ENCODE data around the gene VWA5B2.
"Not testable (repeated sequence)": the region's sequence is repeated elsewhere in the genome, so short reads cannot be mapped to it uniquely, and the experiment has no call there.

The VWA5B2 gene

DNA sequence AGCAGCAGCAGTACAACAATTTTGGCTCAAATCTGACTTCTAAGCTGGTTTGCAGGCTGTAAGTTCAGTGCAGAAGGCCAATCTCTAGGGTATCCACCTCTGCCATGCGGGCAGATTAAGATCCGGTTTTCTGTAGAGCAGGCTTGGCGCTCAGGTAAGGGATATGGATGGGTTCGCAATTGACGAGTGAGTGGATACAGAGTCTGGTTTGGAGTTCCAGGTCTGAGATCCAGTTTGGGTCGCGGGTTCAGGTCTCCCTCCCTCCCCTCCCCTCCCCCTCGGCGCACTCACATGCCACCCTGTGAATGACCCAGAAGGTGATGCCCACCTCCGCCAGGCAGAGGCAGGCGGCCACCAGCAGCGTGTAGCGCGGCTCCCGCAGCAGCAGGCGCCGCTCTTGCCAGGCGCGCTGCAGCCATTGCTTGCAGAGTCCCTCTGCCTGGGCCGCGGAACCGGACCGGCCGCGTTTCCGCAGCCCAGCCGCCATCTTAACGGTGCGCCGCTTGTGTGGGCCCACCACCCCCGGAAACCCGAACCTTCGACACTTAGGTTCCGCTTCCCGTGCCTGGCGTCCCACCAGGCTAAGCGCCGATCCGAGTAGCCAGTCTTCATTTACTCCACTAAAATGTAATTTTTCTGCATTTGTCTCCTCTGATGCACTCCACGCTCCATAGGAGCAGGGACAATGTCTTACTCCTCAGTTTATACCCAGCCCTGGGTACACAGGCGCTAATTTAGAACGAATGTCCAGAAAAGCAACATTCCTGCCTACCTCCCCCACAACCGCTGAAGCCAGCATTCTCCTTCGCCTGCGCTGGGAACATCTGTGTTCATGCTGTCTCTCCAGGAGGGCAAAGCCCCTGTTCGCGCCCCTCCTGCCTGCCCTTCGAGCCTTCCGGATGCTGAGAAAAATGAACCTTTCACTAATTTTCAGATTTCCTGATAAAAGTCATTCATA is 19.3 kb downstream of the VWA5B2 start, which contains the start of gene ALG3:
Gene ALG3 (minus strand): TSS at position 509 of the 958 bp plus-strand sequence. CDS start 22 bp downstream, at position 487.
- peak; percentile 92 for DNase-seq

DNA sequence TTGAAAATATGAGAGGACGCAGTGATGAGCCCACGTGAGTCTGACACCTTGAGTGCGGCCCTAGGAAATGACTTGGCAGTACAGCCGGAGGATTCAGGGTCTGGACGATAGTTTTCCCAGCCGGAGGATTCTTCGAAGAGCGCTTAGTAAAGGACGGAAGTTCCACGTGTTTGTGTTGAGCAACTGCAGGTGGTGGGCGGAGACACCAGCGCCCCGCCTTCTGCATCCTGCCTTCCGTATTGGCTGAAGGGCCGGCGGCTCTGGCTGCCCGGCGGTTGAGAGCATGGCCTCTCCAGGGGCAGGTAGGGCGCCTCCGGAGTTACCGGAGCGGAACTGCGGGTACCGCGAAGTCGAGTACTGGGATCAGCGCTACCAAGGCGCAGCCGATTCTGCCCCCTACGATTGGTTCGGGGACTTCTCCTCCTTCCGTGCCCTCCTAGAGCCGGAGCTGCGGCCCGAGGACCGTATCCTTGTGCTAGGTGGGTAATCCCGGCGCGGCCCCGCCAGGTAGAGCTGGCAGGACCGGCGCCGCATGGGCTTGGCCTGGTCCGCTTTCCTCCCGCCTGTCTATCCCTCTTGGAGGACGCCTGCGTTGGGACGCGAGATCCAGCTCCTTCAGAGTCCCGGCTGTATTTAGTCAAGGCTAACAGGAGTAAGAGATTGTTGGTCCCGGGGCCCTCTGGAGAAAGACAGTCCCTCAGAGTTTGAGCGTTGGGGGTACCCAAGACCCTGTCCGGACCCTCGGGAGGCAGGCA is 20.2 kb downstream of the VWA5B2 start, which contains the start of gene EEF1AKMT4:
Gene EEF1AKMT4 (plus strand): TSS at position 261 of the 755 bp plus-strand sequence. CDS start 23 bp downstream, at position 284.
- peak; percentile 100 for DNase-seq

DNA sequence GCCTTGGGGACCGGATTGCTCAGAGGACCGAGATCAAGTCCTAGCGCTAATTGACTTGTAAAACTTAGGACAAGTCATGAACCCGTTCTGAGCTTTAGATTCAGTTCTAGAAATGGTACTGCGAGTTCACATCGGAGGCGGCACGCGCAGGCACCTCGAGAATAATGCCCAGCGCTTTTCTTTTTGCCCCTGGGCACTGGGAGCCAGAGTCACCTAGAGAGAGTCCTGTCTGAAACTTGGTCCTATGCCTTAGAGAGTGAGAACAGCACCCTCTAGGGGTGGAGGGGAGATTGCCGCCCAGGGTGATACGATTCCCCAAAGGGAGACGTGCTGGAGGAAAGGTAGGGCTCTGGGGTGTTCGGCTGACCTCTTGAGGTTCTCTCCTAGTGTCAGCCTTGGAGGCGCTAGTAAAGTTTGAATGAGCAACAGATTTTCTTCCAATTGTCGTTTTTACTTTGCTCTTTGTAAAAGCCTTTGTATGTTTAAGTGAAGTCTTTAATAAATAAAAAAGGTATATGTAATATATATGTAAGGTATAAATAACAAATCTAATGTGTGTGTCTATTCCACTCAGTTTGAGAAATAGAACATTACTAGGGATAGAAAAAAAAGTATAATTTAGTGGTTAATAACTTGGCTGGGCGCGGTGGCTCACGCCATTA is 20.9 kb downstream of the VWA5B2 start:
- DNase-seq: peak; percentile 94

GRCh38 chr3:184255291-184256039 is 26.1 kb downstream of the VWA5B2 start:
- no peak for DNase-seq

- DNase-seq: no peak
Observed at GRCh38 chr3:184257083-184257915, 27.9 kb downstream of the VWA5B2 start.

- DNase-seq: no peak
Observed at GRCh38 chr3:184258926-184259325, 29.5 kb downstream of the VWA5B2 start.

DNA sequence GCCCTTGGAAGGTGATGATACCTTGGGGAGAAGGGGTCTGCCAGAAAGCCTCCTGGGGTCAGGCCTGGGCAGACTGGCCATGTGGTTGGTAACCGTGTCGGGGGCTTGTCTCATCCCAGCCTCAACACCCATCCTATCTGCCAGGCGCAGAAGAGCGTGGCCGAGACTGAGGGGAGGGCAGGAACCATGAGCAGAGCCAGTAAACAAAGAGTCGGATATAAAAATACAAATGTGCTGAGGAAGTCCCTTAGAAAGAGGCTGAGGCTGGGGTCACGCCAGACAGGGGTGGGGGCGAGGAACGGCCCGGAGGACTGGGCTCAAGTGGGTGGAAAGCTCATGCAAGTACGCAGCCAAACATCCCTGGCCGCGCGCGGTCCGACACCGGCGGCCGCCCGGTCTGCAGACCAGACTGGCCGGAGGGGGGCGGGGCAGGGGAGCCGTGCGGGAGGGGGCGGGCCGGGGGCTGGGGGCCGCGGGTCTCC is 30.1 kb downstream of the VWA5B2 start:
- no peak for DNase-seq

GRCh38 chr3:184259878-184260723 is 30.7 kb downstream of the VWA5B2 start:
- DNase-seq: no peak

GRCh38 chr3:184260724-184261269 is 31.4 kb downstream of the VWA5B2 start:
- peak; percentile 33 for DNase-seq

GRCh38 chr3:184261270-184261853 is 32.0 kb downstream of the VWA5B2 start, which contains the start of gene CAMK2N2:
Gene CAMK2N2, minus strand, starts transcription at chr3:184261553. Its CDS starts 268 bp downstream, at chr3:184261285.
- peak; percentile 96 for DNase-seq

DNA sequence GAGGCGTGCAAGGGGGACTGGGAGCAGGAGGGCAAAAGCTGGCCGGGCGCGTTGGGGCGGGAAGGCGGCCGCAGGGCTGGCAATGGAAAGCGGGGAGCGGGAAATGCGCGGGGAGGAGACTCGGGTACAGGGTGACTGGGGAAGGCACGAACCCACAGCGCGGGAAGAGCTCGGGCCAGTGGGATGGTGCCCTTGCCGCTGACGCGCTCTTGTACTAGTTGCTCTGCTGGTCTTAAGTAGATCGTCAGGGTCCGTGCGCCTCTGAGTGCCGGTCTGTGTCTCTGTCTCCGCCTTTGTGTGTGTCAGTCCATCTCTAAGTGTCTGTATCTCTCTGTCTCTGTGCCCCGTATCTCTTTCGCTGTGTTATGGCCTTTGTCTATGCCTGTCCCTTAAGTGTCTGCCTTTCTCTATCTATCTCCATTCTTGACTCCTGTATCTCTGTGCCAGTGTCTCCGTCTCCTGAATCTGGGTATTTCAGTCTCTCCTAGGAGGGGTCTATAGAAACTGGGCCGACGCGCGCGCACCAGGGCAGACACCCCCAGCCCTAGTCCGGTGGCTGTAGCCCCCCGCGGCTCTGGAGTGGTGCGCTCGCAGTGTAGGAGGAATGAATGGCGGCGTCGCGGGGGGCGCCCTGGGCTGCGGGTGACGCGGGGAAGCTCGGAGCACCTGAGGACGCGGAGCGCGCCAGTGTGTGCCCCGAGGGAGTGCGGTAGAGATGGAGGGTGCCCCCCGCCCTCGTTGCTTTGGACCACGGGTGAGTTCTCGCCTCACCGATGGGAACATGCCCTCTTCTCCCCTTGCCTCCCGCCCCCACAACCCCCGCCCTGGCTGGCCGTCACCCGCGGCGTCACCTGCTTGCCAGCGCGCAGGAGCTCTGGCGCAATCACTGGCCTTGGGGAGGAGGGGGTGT is 32.7 kb downstream of the VWA5B2 start:
- DNase-seq: peak; percentile 89

GRCh38 chr3:184262764-184263179 is 33.4 kb downstream of the VWA5B2 start:
- no peak for DNase-seq

DNA sequence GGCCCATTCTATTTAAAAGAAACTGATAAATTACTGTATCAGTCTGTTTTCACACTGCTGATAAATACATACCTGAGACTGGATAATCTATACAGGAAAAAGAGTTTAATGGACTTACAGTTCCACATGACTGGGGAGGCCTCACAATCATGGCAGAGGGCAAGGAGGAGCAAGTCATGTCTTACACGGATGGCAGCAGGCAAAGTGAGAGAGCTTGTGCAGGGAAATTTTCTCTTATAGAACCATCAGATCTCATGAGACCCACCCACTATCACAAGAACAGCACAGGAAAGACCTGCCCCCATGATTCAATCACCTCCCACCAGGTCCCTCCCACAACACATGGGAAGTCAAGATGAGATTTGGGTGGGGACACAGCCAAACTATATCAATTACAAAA is 37.9 kb downstream of the VWA5B2 start:
- not testable (repeated sequence) for DNase-seq

- DNase-seq: no peak
Observed at GRCh38 chr3:184272269-184272668, 42.9 kb downstream of the VWA5B2 start.

- no peak for DNase-seq
Observed at GRCh38 chr3:184275381-184275701, 46.0 kb downstream of the VWA5B2 start.

DNA sequence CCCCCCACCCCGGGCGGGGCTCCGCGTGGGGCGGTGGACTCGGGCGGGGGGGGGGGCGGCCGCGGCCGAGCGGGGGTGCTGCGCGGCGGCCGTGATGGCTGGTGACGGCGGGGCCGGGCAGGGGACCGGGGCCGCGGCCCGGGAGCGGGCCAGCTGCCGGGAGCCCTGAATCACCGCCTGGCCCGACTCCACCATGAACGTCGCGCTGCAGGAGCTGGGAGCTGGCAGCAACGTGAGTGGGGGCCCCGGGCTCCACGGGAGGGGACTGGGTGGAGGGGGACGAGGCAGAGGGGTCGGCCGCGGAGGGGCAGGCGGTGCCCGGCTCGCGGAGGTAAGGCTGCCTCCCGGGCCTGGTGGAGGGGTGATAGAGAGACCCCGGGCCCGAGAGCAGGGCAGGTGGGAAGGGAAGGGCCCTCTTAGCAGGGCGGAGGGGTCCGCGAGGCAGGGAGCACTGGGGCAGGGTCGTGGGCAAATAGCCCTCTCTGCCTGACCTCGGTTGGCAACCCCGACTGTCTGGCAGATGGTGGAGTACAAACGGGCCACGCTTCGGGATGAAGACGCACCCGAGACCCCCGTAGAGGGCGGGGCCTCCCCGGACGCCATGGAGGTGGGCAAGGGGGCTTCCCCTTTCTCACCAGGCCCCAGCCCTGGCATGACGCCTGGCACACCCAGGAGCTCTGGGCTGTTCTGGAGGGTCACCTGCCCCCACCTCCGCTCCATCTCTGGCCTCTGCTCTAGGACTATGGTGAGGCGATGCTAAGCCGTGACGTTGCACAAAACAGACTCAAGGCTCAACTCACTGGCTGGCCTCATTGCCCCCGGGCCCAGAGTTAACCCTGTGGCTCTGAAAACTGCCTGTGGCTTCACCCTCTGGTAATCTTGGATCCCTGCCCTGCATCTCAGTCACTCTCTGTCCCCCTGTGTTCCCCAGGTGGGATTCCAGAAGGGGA is 46.9 kb downstream of the VWA5B2 start, which contains the start of gene ECE2:
Gene ECE2 (plus strand): TSS at position 62 of the 950 bp plus-strand sequence. CDS start 132 bp downstream, at position 194.
- no peak for DNase-seq

GRCh38 chr3:184277366-184277765 is 48.0 kb downstream of the VWA5B2 start:
- DNase-seq: no peak
